GM23338 (cell line): ENCODE measurements around the gene CAST. TPM values are rescaled to one million over a fixed set of nuclear protein-coding genes. Genes with fewer than 3 reads are reported as not detected.

ENCODE experiments used
- polyA plus RNA-seq: library from polyadenylated mRNA; unstranded; fragments of >200 nt; fragmentation: Nextera tagmentation; extraction: Ambion mirVana; gene quantifications from 2 replicates; pipeline ENCODE4 v1.2.1, GENCODE V29; 2016
- total RNA-seq: library from RNA; depleted of rRNA; stranded (reverse); fragments of >200 nt; shearing (Covaris generic); gene quantifications from 2 replicates; pipeline ENCODE4 v1.2.3, GENCODE V29; 2014; rRNA removed
- TF ChIP-seq, protein P1 (sequence below): fragments of 250-450 bp; sonication (Bioruptor Pico); IDR thresholded peaks from 2 replicates; pipeline ENCODE4 v1.5.0; 2020; ENCODE audit warnings: mild to moderate bottlenecking, moderate library complexity

The CAST gene
- total and polyA plus RNA-seq, 2 experiments from 2014 or later = 37.9 to 57.7 TPM

DNA sequence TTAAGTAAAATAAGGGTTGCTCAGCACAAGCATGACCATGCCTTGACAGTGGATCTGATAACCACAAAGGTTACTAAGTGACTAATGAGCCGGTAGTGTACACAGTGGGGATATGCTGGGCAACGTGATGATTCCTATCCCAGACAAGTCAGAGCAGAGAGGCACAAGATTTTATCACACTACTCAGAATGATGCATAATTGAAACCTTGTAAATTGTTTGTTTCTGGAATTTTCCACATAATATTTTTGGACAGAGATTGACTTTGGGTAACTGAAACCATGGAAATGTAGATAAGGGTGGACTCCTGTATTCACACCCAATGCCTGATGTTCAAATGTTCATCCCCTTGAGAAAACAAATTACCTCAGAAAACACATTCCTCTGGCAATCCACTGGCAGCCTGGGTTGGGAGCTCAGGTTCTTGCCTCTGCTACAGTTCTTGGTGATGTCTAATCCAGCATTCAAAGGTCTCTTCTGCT is 161.8 kb downstream of the CAST start (continued):
- TF ChIP-seq, protein P1, sequence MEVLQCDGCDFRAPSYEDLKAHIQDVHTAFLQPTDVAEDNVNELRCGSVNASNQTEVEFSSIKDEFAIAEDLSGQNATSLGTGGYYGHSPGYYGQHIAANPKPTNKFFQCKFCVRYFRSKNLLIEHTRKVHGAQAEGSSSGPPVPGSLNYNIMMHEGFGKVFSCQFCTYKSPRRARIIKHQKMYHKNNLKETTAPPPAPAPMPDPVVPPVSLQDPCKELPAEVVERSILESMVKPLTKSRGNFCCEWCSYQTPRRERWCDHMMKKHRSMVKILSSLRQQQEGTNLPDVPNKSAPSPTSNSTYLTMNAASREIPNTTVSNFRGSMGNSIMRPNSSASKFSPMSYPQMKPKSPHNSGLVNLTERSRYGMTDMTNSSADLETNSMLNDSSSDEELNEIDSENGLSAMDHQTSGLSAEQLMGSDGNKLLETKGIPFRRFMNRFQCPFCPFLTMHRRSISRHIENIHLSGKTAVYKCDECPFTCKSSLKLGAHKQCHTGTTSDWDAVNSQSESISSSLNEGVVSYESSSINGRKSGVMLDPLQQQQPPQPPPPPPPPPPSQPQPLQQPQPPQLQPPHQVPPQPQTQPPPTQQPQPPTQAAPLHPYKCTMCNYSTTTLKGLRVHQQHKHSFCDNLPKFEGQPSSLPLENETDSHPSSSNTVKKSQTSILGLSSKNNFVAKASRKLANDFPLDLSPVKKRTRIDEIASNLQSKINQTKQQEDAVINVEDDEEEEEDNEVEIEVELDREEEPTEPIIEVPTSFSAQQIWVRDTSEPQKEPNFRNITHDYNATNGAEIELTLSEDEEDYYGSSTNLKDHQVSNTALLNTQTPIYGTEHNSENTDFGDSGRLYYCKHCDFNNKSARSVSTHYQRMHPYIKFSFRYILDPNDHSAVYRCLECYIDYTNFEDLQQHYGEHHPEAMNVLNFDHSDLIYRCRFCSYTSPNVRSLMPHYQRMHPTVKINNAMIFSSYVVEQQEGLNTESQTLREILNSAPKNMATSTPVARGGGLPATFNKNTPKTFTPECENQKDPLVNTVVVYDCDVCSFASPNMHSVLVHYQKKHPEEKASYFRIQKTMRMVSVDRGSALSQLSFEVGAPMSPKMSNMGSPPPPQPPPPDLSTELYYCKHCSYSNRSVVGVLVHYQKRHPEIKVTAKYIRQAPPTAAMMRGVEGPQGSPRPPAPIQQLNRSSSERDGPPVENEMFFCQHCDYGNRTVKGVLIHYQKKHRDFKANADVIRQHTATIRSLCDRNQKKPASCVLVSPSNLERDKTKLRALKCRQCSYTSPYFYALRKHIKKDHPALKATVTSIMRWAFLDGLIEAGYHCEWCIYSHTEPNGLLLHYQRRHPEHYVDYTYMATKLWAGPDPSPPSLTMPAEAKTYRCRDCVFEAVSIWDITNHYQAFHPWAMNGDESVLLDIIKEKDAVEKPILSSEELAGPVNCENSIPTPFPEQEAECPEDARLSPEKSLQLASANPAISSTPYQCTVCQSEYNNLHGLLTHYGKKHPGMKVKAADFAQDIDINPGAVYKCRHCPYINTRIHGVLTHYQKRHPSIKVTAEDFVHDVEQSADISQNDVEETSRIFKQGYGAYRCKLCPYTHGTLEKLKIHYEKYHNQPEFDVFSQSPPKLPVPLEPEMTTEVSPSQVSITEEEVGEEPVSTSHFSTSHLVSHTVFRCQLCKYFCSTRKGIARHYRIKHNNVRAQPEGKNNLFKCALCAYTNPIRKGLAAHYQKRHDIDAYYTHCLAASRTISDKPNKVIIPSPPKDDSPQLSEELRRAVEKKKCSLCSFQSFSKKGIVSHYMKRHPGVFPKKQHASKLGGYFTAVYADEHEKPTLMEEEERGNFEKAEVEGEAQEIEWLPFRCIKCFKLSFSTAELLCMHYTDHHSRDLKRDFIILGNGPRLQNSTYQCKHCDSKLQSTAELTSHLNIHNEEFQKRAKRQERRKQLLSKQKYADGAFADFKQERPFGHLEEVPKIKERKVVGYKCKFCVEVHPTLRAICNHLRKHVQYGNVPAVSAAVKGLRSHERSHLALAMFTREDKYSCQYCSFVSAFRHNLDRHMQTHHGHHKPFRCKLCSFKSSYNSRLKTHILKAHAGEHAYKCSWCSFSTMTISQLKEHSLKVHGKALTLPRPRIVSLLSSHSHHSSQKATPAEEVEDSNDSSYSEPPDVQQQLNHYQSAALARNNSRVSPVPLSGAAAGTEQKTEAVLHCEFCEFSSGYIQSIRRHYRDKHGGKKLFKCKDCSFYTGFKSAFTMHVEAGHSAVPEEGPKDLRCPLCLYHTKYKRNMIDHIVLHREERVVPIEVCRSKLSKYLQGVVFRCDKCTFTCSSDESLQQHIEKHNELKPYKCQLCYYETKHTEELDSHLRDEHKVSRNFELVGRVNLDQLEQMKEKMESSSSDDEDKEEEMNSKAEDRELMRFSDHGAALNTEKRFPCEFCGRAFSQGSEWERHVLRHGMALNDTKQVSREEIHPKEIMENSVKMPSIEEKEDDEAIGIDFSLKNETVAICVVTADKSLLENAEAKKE (CRISPR knock-in tag) = no peak

Other genes starting within 250 kb of the CAST start
- 2.7 and 6.2 TPM in 2 replicates for gene PCSK1, start 229.1 kb upstream of the CAST start, total RNA-seq
- 2.3 and 2.7 TPM in 2 replicates for gene PCSK1, start 229.1 kb upstream of the CAST start, polyA plus RNA-seq
- 14.1 and 16.5 TPM in 2 replicates for gene ERAP1, start 145.6 kb downstream of the CAST start, total RNA-seq
- 9.8 and 9.9 TPM in 2 replicates for gene ERAP1, start 145.6 kb downstream of the CAST start, polyA plus RNA-seq
- not detected in 2 replicates for gene ERAP2, start 214.1 kb downstream of the CAST start, total RNA-seq
- 0.73 TPM in 1 of 2 replicates, not detected in the other for gene ERAP2, start 214.1 kb downstream of the CAST start, polyA plus RNA-seq